Measurements from ENCODE around the gene SPEF2.

The SPEF2 gene

DNA sequence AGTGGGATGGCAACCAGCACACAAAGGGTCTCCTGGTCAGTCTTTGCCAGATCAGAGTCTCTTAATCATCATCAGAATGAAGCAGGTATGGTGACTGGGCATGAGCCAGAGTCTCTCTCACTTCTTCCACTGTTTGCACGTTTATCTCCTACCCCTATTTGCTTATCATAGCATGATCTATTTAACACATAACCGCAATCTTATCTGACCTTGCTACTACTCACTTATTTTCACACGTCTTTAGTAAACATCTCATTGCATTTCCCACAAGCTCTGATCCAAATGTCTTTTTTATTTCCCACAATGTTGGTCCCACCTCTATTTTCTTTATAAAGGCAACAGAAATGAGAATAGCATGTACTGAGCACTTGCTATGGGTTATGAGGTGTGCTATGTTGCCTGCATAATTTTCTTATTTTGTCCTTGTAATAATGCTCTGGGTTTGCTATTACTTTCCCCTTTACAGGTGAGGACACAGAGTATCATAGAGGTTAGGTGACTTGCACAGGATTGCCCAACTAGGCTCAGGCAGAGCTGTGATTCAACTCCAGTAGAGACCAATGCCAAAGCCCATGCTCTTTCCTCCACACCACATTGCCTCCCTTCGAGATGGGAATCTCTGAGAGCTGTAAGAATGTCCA, 199.3 kb downstream of the SPEF2 start:
- H3K27ac ChIP-seq (ENCODE audit: low read depth, low read length), result no peak overlapping the region
- H3K9me3 ChIP-seq (ENCODE audit: control insufficient read depth in 1 of 2, low read length in 2 of 2), result no peaks in the 10 kb centered on the region
- no peaks in the 10 kb centered on the region for H3K27me3 ChIP-seq (ENCODE audit: control insufficient read depth in 1 of 2, insufficient read depth in 2 of 2, low read length in 2 of 2)
- H3K4me3 ChIP-seq (ENCODE audit: low read depth in 1 of 2, low read length in 2 of 2), result no peak overlapping the region
- peaks cover 0 to 2% of the 10 kb centered on the region in 2 donors for H3K4me1 ChIP-seq (ENCODE audit: control insufficient read depth in 1 of 2, insufficient read depth in 2 of 2, low read length in 2 of 2)
- H3K9ac ChIP-seq (ENCODE audit: low read depth in 1 of 2, low read length in 2 of 2), result no peak overlapping the region
- H3K36me3 ChIP-seq (ENCODE audit: control insufficient read depth in 1 of 2, insufficient read depth in 2 of 2, low read length in 2 of 2), result no peaks in the 10 kb centered on the region

DNA sequence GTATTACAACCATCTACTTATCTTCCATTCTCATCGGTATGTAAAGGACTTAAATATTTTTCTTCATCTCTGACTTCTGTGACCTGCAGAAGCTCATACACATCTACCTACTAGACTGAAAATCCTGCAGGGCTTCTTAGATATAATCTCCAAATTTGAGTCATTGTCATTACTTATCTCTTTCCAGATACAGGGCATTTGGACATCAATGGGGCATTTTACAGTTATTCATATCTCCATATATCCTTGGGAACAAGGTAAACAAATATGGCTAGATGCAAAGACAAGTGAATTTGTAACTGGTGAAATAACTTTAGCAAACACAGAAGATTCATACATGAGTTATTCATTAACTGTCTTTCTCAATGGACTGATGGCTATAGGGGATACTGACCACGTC, 201.4 kb downstream of the SPEF2 start:
- no peaks in the 10 kb centered on the region for H3K36me3 ChIP-seq (ENCODE audit: control insufficient read depth in 1 of 2, insufficient read depth in 2 of 2, low read length in 2 of 2)
- H3K27me3 ChIP-seq (ENCODE audit: control insufficient read depth in 1 of 2, insufficient read depth in 2 of 2, low read length in 2 of 2), result no peaks in the 10 kb centered on the region
- no peak overlapping the region for H3K9ac ChIP-seq (ENCODE audit: low read depth in 1 of 2, low read length in 2 of 2)
- H3K4me1 ChIP-seq (ENCODE audit: control insufficient read depth in 1 of 2, insufficient read depth in 2 of 2, low read length in 2 of 2), result peaks cover 0 to 2% of the 10 kb centered on the region in 2 donors
- no peak overlapping the region for H3K4me3 ChIP-seq (ENCODE audit: low read depth in 1 of 2, low read length in 2 of 2)
- no peak overlapping the region for H3K27ac ChIP-seq (ENCODE audit: low read depth, low read length)
- H3K9me3 ChIP-seq (ENCODE audit: control insufficient read depth in 1 of 2, low read length in 2 of 2), result no peaks in the 10 kb centered on the region

DNA sequence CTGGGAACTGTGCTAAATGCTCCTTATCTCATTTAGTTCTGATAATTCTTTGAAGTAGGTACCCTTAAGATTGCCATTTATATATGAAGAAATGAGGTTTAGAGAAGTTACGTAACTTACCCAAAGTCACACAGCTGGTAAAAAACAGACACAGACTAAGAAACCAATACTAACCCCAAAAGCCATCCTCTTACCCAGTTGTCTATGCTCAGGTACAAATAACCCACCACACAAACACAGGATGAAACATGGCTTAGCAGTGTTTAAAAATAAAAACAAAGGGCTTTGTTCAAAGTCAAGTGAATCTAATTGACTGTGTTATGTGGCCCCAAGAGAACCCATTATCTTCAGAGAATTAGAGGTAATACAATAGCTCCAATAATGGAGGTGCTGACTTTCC, 202.0 kb downstream of the SPEF2 start:
- Histone ChIP-seq H3K9ac (ENCODE audit: low read depth in 1 of 2, low read length in 2 of 2) (no peak overlapping the region), H3K4me3 (ENCODE audit: low read depth in 1 of 2, low read length in 2 of 2) (no peak overlapping the region), H3K27ac (ENCODE audit: low read depth, low read length) (no peak overlapping the region), H3K9me3 (ENCODE audit: control insufficient read depth in 1 of 2, low read length in 2 of 2) (no peaks in the 10 kb centered on the region), H3K36me3 (ENCODE audit: control insufficient read depth in 1 of 2, insufficient read depth in 2 of 2, low read length in 2 of 2) (no peaks in the 10 kb centered on the region), H3K4me1 (ENCODE audit: control insufficient read depth in 1 of 2, insufficient read depth in 2 of 2, low read length in 2 of 2) (peaks cover 0 to 2% of the 10 kb centered on the region in 2 donors), H3K27me3 (ENCODE audit: control insufficient read depth in 1 of 2, insufficient read depth in 2 of 2, low read length in 2 of 2) (no peaks in the 10 kb centered on the region)

DNA sequence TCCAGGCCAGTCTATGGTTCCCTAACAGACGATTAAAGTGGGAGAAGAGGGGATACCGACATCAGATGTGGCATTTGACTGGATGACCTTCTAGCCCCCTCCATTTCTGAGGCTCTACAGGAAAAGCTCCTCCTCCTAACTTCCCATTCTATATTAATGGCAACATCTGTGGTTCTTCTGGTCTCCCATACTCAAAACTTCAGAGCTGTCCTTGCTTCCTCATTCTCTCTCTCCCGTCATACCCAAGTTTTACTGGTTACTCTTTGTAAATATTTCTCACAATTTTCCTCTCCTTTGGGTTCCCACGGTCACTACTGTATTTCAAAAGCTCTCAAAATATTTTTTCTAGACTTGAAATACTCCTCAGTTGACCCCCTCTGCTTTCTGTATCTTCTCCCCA, 203.1 kb downstream of the SPEF2 start:
- H3K9me3 ChIP-seq (ENCODE audit: control insufficient read depth in 1 of 2, low read length in 2 of 2), result no peaks in the 10 kb centered on the region
- H3K4me1 ChIP-seq (ENCODE audit: control insufficient read depth in 1 of 2, insufficient read depth in 2 of 2, low read length in 2 of 2), result peaks cover 0 to 2% of the 10 kb centered on the region in 2 donors
- no peak overlapping the region for H3K9ac ChIP-seq (ENCODE audit: low read depth in 1 of 2, low read length in 2 of 2)
- no peak overlapping the region for H3K27ac ChIP-seq (ENCODE audit: low read depth, low read length)
- H3K36me3 ChIP-seq (ENCODE audit: control insufficient read depth in 1 of 2, insufficient read depth in 2 of 2, low read length in 2 of 2), result no peaks in the 10 kb centered on the region
- H3K4me3 ChIP-seq (ENCODE audit: low read depth in 1 of 2, low read length in 2 of 2), result no peak overlapping the region
- H3K27me3 ChIP-seq (ENCODE audit: control insufficient read depth in 1 of 2, insufficient read depth in 2 of 2, low read length in 2 of 2), result no peaks in the 10 kb centered on the region

- peaks cover 0 to 2% of the 10 kb centered on the region in 2 donors for H3K4me1 ChIP-seq (ENCODE audit: control insufficient read depth in 1 of 2, insufficient read depth in 2 of 2, low read length in 2 of 2)
Measured at GRCh38 chr5:35821513-35821912, 203.8 kb downstream of the SPEF2 start.

GRCh38 chr5:35822511-35822910, 204.8 kb downstream of the SPEF2 start:
- Histone ChIP-seq H3K4me1 (ENCODE audit: control insufficient read depth in 1 of 2, insufficient read depth in 2 of 2, low read length in 2 of 2) (peaks cover 0 to 2% of the 10 kb centered on the region in 2 donors), H3K27me3 (ENCODE audit: control insufficient read depth in 1 of 2, insufficient read depth in 2 of 2, low read length in 2 of 2) (no peaks in the 10 kb centered on the region), H3K9ac (ENCODE audit: low read depth in 1 of 2, low read length in 2 of 2) (no peak overlapping the region), H3K9me3 (ENCODE audit: control insufficient read depth in 1 of 2, low read length in 2 of 2) (no peaks in the 10 kb centered on the region), H3K4me3 (ENCODE audit: low read depth in 1 of 2, low read length in 2 of 2) (no peak overlapping the region), H3K36me3 (ENCODE audit: control insufficient read depth in 1 of 2, insufficient read depth in 2 of 2, low read length in 2 of 2) (no peaks in the 10 kb centered on the region), H3K27ac (ENCODE audit: low read depth, low read length) (no peak overlapping the region)

More at GRCh38 chr5:35821513-35821912, 203.8 kb downstream of the SPEF2 start:
- no peak overlapping the region for H3K9ac ChIP-seq (ENCODE audit: low read depth in 1 of 2, low read length in 2 of 2)
- H3K4me3 ChIP-seq (ENCODE audit: low read depth in 1 of 2, low read length in 2 of 2), result no peak overlapping the region
- no peaks in the 10 kb centered on the region for H3K27me3 ChIP-seq (ENCODE audit: control insufficient read depth in 1 of 2, insufficient read depth in 2 of 2, low read length in 2 of 2)
- no peaks in the 10 kb centered on the region for H3K9me3 ChIP-seq (ENCODE audit: control insufficient read depth in 1 of 2, low read length in 2 of 2)
- H3K36me3 ChIP-seq (ENCODE audit: control insufficient read depth in 1 of 2, insufficient read depth in 2 of 2, low read length in 2 of 2), result no peaks in the 10 kb centered on the region
- no peak overlapping the region for H3K27ac ChIP-seq (ENCODE audit: low read depth, low read length)

- H3K4me3 ChIP-seq (ENCODE audit: low read depth in 1 of 2, low read length in 2 of 2), result no peak overlapping the region
Measured at GRCh38 chr5:35823347-35824098, 205.9 kb downstream of the SPEF2 start.

GRCh38 chr5:35826056-35826455, 208.4 kb downstream of the SPEF2 start:
- no peak overlapping the region for H3K9ac ChIP-seq (ENCODE audit: low read depth in 1 of 2, low read length in 2 of 2)
- H3K4me3 ChIP-seq (ENCODE audit: low read depth in 1 of 2, low read length in 2 of 2), result no peak overlapping the region
- no peak overlapping the region for H3K27ac ChIP-seq (ENCODE audit: low read depth, low read length)
- H3K9me3 ChIP-seq (ENCODE audit: control insufficient read depth in 1 of 2, low read length in 2 of 2), result no peaks in the 10 kb centered on the region
- no peaks in the 10 kb centered on the region for H3K27me3 ChIP-seq (ENCODE audit: control insufficient read depth in 1 of 2, insufficient read depth in 2 of 2, low read length in 2 of 2)
- H3K36me3 ChIP-seq (ENCODE audit: control insufficient read depth in 1 of 2, insufficient read depth in 2 of 2, low read length in 2 of 2), result no peaks in the 10 kb centered on the region
- peaks cover 0 to 2% of the 10 kb centered on the region in 2 donors for H3K4me1 ChIP-seq (ENCODE audit: control insufficient read depth in 1 of 2, insufficient read depth in 2 of 2, low read length in 2 of 2)

More at GRCh38 chr5:35823347-35824098, 205.9 kb downstream of the SPEF2 start:
- Histone ChIP-seq H3K9ac (ENCODE audit: low read depth in 1 of 2, low read length in 2 of 2) (no peak overlapping the region), H3K36me3 (ENCODE audit: control insufficient read depth in 1 of 2, insufficient read depth in 2 of 2, low read length in 2 of 2) (no peaks in the 10 kb centered on the region), H3K27ac (ENCODE audit: low read depth, low read length) (no peak overlapping the region), H3K27me3 (ENCODE audit: control insufficient read depth in 1 of 2, insufficient read depth in 2 of 2, low read length in 2 of 2) (no peaks in the 10 kb centered on the region), H3K9me3 (ENCODE audit: control insufficient read depth in 1 of 2, low read length in 2 of 2) (no peaks in the 10 kb centered on the region), H3K4me1 (ENCODE audit: control insufficient read depth in 1 of 2, insufficient read depth in 2 of 2, low read length in 2 of 2) (peaks cover 0 to 2% of the 10 kb centered on the region in 2 donors)

DNA sequence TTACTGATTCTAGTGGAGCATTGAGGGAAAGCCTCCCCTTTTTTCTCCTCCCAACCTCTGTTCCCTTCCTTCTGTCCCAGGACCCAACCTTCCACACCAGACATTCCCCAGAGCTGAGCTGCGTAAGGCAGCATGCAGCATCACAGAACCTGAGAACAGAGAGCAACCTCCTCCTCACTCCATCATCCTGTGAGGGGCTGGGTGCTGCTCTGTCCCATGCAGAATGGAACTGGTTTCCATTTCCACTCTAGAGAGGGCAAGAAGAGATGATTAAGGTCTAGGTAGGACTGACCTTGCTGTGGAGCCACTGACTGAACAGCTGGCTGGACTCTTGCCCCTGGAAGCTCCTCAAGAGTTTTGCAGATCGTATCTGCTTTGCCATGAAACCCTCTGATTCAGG, 208.9 kb downstream of the SPEF2 start:
- H3K27me3 ChIP-seq (ENCODE audit: control insufficient read depth in 1 of 2, insufficient read depth in 2 of 2, low read length in 2 of 2), result no peaks in the 10 kb centered on the region
- H3K4me1 ChIP-seq (ENCODE audit: control insufficient read depth in 1 of 2, insufficient read depth in 2 of 2, low read length in 2 of 2), result no peaks in the 10 kb centered on the region
- no peaks in the 10 kb centered on the region for H3K9me3 ChIP-seq (ENCODE audit: control insufficient read depth in 1 of 2, low read length in 2 of 2)
- H3K4me3 ChIP-seq (ENCODE audit: low read depth in 1 of 2, low read length in 2 of 2), result no peak overlapping the region
- H3K27ac ChIP-seq (ENCODE audit: low read depth, low read length), result no peak overlapping the region
- no peaks in the 10 kb centered on the region for H3K36me3 ChIP-seq (ENCODE audit: control insufficient read depth in 1 of 2, insufficient read depth in 2 of 2, low read length in 2 of 2)
- no peak overlapping the region for H3K9ac ChIP-seq (ENCODE audit: low read depth in 1 of 2, low read length in 2 of 2)

DNA sequence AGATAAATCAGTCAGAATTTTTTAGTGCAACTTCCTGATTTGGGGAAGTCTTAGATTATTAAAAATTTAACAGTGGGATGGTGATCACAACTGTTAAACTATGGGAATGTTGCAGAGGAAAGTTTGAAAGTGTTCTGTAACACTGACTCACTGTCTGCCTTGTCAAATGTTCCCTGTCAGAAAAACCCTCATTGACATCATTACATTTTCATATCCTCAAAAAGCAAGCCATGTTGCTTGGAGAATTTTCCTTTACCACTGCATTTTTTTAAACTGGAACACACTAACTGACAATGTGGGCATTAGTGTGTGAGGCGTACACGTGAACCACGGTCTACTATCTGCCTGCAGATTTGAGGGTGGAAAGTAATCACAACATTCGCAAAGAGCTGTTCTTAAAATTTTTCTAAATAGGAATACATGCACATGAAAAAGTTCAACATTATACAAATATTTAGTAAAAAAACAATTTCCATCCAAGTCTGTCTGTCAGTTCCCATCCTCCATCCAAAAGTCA, 210.5 kb downstream of the SPEF2 start:
- H3K36me3 ChIP-seq (ENCODE audit: control insufficient read depth in 1 of 2, insufficient read depth in 2 of 2, low read length in 2 of 2), result no peaks in the 10 kb centered on the region
- no peaks in the 10 kb centered on the region for H3K9me3 ChIP-seq (ENCODE audit: control insufficient read depth in 1 of 2, low read length in 2 of 2)
- H3K27me3 ChIP-seq (ENCODE audit: control insufficient read depth in 1 of 2, insufficient read depth in 2 of 2, low read length in 2 of 2), result no peaks in the 10 kb centered on the region
- no peak overlapping the region for H3K27ac ChIP-seq (ENCODE audit: low read depth, low read length)
- H3K4me3 ChIP-seq (ENCODE audit: low read depth in 1 of 2, low read length in 2 of 2), result no peak overlapping the region
- H3K9ac ChIP-seq (ENCODE audit: low read depth in 1 of 2, low read length in 2 of 2), result no peak overlapping the region
- H3K4me1 ChIP-seq (ENCODE audit: control insufficient read depth in 1 of 2, insufficient read depth in 2 of 2, low read length in 2 of 2), result no peaks in the 10 kb centered on the region

Data from duodenal mucosa (tissue), 2 donors.